SKM-1 (cell line): Measurements from ENCODE around the gene HMGA1.
"Not testable (repeated sequence)": the region's sequence is repeated elsewhere in the genome, so short reads cannot be mapped to it uniquely, and the experiment has no call there.

ENCODE experiments used
- DNase-seq: peaks from one replicate; lab custom pipeline; 2025; ENCODE audit not compliant: unreplicated experiment; lab: John Stamatoyannopoulos, UW

The HMGA1 gene

GRCh38 chr6:34259529-34260069 is 22.9 kb downstream of the HMGA1 start:
- DNase-seq, result no peak

- no peak for DNase-seq
Observed at GRCh38 chr6:34260576-34261267, 24.0 kb downstream of the HMGA1 start.

GRCh38 chr6:34263484-34263883 is 26.8 kb downstream of the HMGA1 start:
- DNase-seq, result not testable (repeated sequence)

GRCh38 chr6:34267746-34268145 is 31.1 kb downstream of the HMGA1 start:
- no peak for DNase-seq

- DNase-seq, result not testable (repeated sequence)
Observed at GRCh38 chr6:34269132-34269531, 32.5 kb downstream of the HMGA1 start.

GRCh38 chr6:34269658-34270341 is 33.1 kb downstream of the HMGA1 start:
- DNase-seq, result not testable (repeated sequence)

GRCh38 chr6:34272013-34272926 is 35.6 kb downstream of the HMGA1 start:
- no peak for DNase-seq

GRCh38 chr6:34273242-34273805 is 36.7 kb downstream of the HMGA1 start:
- peak; percentile 87 for DNase-seq

- DNase-seq, result no peak
Observed at GRCh38 chr6:34274129-34274528, 37.5 kb downstream of the HMGA1 start.

- DNase-seq, result no peak
Observed at GRCh38 chr6:34275128-34275804, 38.6 kb downstream of the HMGA1 start.

- no peak for DNase-seq
Observed at GRCh38 chr6:34276191-34276590, 39.5 kb downstream of the HMGA1 start.

GRCh38 chr6:34276881-34277762 is 40.4 kb downstream of the HMGA1 start:
- no peak for DNase-seq

GRCh38 chr6:34277763-34278112 is 41.1 kb downstream of the HMGA1 start:
- DNase-seq, result no peak

GRCh38 chr6:34278833-34279232 is 42.2 kb downstream of the HMGA1 start:
- no peak for DNase-seq

- no peak for DNase-seq
Observed at GRCh38 chr6:34280216-34280615, 43.5 kb downstream of the HMGA1 start.

- no peak for DNase-seq
Observed at GRCh38 chr6:34281702-34282334, 45.1 kb downstream of the HMGA1 start.

- DNase-seq, result peak; percentile 97
Observed at GRCh38 chr6:34284563-34285447, 48.1 kb downstream of the HMGA1 start.
